AG09309 (cell line): ENCODE measurements around the gene FBN1.

Source experiments
- DNase-seq: peaks from one replicate; pipeline ENCODE4 v3.0.0-alpha.2; 2010; ENCODE audit warnings: low read depth
- H3K4me3 ChIP-seq: 2 replicates; pipeline ENCODE4 v1.5.1; 2011; ENCODE audit warnings: mild to moderate bottlenecking, low read depth, low read length, moderate library complexity; ENCODE audit not compliant: control insufficient read depth
- TF ChIP-seq, protein P1 (sequence below): IDR thresholded peaks from 2 replicates; pipeline ENCODE4 v1.5.1; 2011; ENCODE audit warnings: mild to moderate bottlenecking, low read depth, low read length, inconsistent platforms; ENCODE audit not compliant: insufficient read depth, control insufficient read depth; ENCODE audit errors: missing control alignments

The FBN1 gene

DNA sequence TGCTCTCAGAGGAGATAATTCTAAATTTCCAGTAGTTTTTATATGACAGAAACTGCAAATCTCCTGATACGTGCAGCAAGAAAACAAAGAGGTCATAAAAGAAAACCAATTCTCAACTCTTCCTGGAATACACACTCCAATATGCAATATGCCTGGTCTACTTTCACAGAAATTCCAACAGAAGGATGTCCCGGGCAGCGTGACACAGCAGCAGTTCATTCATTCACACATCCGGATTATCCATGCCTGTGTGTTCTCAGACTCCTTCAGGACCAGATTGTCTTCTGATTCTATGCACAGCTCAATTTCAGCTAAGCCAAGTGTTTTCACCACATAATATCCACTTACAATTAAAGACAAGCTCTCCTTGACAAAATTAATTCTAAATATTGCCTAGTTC lies 64.3 kb downstream of the FBN1 start:
- H3K4me3 ChIP-seq, result no peak overlapping the region

DNA sequence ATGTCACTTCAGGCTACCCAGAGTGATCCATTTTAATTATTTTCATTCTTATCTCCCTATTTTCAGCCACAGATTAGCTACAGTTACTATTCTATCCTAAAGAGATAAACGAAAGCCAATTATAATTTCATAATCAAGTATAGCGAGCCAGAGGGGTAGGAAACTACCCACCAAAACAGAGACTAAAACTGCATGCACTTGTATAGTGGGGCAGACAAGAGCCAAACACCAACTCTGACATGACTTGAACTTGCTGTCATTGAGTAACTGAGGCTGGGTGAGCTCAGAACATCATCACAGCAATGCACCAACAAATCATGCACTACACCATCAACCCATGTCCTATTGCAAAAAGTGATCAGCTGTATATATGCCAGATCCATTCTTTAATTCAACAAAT lies 64.8 kb downstream of the FBN1 start:
- no peak for DNase-seq
- H3K4me3 ChIP-seq, result no peak overlapping the region
- TF ChIP-seq, protein P1, sequence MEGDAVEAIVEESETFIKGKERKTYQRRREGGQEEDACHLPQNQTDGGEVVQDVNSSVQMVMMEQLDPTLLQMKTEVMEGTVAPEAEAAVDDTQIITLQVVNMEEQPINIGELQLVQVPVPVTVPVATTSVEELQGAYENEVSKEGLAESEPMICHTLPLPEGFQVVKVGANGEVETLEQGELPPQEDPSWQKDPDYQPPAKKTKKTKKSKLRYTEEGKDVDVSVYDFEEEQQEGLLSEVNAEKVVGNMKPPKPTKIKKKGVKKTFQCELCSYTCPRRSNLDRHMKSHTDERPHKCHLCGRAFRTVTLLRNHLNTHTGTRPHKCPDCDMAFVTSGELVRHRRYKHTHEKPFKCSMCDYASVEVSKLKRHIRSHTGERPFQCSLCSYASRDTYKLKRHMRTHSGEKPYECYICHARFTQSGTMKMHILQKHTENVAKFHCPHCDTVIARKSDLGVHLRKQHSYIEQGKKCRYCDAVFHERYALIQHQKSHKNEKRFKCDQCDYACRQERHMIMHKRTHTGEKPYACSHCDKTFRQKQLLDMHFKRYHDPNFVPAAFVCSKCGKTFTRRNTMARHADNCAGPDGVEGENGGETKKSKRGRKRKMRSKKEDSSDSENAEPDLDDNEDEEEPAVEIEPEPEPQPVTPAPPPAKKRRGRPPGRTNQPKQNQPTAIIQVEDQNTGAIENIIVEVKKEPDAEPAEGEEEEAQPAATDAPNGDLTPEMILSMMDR, result no peak

More for the DNA sequence above, 64.3 kb downstream of the FBN1 start:
- TF ChIP-seq, protein P1, result no peak
- DNase-seq, result no peak

DNA sequence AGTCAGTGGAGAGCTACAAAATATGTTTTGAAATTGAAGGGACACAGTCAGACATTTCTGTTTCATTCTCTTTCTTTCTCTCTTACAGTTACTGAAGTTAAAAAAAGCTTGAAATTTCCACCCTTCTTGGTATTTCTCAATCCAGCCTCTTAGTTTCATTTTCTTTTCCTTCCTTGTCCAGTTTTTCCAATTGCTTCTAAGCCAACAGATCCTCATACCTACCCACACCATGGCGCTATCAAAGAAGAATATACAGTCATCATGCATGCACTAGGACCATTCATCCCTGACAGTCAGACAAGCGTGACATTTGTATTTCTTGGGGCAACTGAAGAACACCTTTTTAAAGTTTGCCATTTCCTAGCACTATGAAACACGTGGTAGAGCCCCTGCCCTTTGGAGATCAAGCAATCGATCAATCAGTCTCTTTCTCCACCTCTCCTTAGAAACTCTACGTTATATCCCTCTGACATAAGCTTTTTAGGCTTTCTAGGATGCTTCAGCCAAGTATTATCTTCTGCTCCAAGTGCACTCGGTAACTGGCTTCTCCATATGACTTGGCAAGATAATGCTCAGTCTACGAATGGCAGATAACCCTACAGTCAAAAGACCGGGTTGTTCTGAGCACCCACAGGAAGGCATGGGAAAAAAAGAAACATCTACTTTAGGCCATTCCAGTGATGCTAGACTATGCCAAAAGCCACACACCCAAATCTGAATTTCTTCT lies 65.4 kb downstream of the FBN1 start:
- TF ChIP-seq, protein P1, result no peak
- no peak for DNase-seq
- no peak overlapping the region for H3K4me3 ChIP-seq

DNA sequence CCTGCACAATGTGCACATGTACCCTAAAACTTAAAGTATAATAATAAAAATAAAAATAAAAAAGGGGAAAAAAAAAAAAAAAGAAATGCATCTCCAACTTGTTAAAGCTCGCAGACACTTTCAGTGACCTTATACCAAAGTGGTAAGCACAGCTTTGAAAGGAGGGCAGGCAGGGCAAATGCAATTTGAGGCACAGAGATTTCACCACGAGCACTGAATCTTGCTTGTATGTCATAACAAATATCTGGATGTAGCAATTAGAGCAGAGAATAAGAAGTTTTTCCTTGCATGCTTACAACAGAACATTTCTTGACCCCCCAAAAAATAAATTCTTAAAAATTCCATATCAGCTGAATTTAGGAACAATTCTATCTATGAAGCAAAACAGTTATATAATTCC lies 66.5 kb downstream of the FBN1 start:
- no peak overlapping the region for H3K4me3 ChIP-seq
- TF ChIP-seq, protein P1, result no peak
- DNase-seq, result no peak

DNA sequence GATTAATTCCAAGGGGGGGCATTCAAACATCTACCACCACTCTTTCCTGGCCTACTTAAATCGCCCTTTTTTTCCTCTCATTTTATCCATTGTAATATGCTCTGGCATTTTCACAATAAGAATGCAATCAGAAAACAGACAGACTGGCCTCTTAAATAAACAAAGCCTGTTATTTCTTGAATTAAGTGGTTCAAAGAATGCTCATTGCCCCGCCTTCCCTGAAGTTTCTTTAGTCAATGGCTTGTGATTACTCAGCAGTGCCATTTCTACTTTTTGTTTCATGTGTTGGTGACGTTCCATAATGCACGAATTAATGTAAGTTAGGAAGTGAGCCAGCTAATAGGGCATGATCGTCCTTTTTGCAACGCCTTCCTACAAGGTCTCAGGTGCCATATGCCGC lies 68.0 kb downstream of the FBN1 start:
- no peak overlapping the region for H3K4me3 ChIP-seq
- TF ChIP-seq, protein P1, result no peak
- DNase-seq, result no peak

DNA sequence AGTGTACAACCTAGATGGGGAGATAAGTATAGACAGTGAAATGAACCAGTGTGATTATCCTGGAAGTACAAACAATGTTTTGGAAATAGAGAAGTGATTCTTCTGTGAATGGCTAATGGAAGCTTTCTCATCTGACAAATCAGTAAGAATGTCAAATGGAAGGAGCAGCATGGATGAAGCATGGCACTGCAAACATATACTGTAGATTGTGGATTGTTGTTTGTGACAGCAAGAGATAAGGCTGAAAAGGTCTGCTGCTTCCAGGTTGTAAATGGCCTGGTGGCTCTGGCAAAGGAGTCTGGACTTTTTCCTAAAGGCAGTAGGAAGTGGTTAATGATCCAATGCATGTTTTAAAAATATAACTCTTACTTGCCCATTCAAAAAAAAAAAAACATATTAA lies 71.3 kb downstream of the FBN1 start:
- TF ChIP-seq, protein P1, result no peak
- H3K4me3 ChIP-seq, result no peak overlapping the region
- no peak for DNase-seq
